Pancreas (tissue), 10 donors: ENCODE measurements around the gene FMNL1. TPM values are rescaled to one million over a fixed set of nuclear protein-coding genes. Genes with fewer than 3 reads are reported as not detected.
A peak's percentile ranks its signal among the peaks of the same experiment; 100 is the strongest.

ENCODE experiments used
- ATAC-seq, 4 donors: fragments of 200-7000 bp; cut with Tn5 transposase; one replicate each; pipeline versions ENCODE4 v1.8.0 to v1.9.1; 2020; ENCODE audit warnings: mild to moderate bottlenecking in 4 of 4, moderate library complexity in 4 of 4
- DNase-seq, 6 donors: peaks; one replicate each; pipeline ENCODE4 v3.0.0-alpha.2; 2020
- FAIRE-seq: peaks from 2 replicates; lab custom pipeline; 2012; peaks lifted over from hg19 to GRCh38; lab: Jason Lieb, UNC
- H3K27ac ChIP-seq, 4 donors: fragments of 200-600 bp; sonication (generic); 1 replicate in 3 of 4; 2 replicates in 1 of 4; pipeline versions ENCODE4 v1.5.0 to v1.8.0; 2020
- H3K27me3 ChIP-seq, 4 donors: fragments of 200-600 bp; one replicate each; pipeline ENCODE4 v1.8.0; 2021
- H3K36me3 ChIP-seq, 3 donors: fragments of 200-600 bp; sonication (generic) in 1 of 3; one replicate each; pipeline versions ENCODE4 v1.5.0 to v1.8.0; 2020 to 2021
- H3K4me1 ChIP-seq, 3 donors: fragments of 200-600 bp; one replicate each; pipeline ENCODE4 v1.8.0; 2021
- H3K4me3 ChIP-seq, 4 donors: fragments of 200-600 bp; sonication (generic) in 2 of 4; one replicate each; pipeline versions ENCODE4 v1.5.0 to v1.8.0; 2020 to 2021
- H3K9me3 ChIP-seq, 4 donors: fragments of 200-600 bp; one replicate each; pipeline ENCODE4 v1.8.0; 2021
- CTCF ChIP-seq, 4 donors: fragments of 200-600 bp; sonication (generic) in 3 of 4; IDR thresholded peaks; one replicate each; pipeline versions ENCODE4 v1.5.0 to v1.8.0; 2021; ENCODE audit warnings: antibody characterized with exemption in 4 of 4
- WGBS, 2 donors: extraction: QIAGEN DNeasy Blood & Tissue Kit; methylation state at CpG; one replicate each; pipeline ENCODE4 v1.1.7; 2013; 5-methylcytosine and 5-hydroxymethylcytosine counted together
- intact Hi-C, 3 donors: fragments of 100-400 bp; cut with DNase I; formaldehyde crosslinking; loops; one replicate each; pipeline versions ENCODE4 v1.11.1 to v1.14.2; 2022
- polyA plus RNA-seq, 2 donors: library from polyadenylated mRNA; stranded (reverse); fragments of 200-250 nt; gene quantifications; one replicate each; pipeline ENCODE4 v1.2.3, GENCODE V29; 2013
- total RNA-seq, 6 donors: library from RNA; stranded (reverse); fragmentation: NEBNext Ultra II Directional in 4 of 6; extraction: Animal tissue kit (Norgen Biotek cat#: 25700) in 4 of 6; gene quantifications; one replicate each; pipeline versions ENCODE4 v1.2.1 to v1.2.4, GENCODE V29; 2021 to 2023
- donor health status: healthy with polysubstance abuse.
- donor health status: DM: no; HTN: no; CAD: no; lungs with moderate emphysema.
- donor health status: DM: no; HTN: no; CAD: no.
- donor health status: control.
- donor health status: control.
- donor health status: Bipolar disorder and iron deficiency.
- donor health status: DM: yes; HTN: yes; CAD: no.
- donor health status: DM: no; HTN: no; CAD: no.
- donor health status: DM: no; HTN: no; CAD: no.
- donor health status: DM: yes; HTN: yes; CAD: no.

Gene FMNL1
- total and polyA plus RNA-seq, 8 donors, result 1.9 to 22.1 (median 5.4) TPM

DNA sequence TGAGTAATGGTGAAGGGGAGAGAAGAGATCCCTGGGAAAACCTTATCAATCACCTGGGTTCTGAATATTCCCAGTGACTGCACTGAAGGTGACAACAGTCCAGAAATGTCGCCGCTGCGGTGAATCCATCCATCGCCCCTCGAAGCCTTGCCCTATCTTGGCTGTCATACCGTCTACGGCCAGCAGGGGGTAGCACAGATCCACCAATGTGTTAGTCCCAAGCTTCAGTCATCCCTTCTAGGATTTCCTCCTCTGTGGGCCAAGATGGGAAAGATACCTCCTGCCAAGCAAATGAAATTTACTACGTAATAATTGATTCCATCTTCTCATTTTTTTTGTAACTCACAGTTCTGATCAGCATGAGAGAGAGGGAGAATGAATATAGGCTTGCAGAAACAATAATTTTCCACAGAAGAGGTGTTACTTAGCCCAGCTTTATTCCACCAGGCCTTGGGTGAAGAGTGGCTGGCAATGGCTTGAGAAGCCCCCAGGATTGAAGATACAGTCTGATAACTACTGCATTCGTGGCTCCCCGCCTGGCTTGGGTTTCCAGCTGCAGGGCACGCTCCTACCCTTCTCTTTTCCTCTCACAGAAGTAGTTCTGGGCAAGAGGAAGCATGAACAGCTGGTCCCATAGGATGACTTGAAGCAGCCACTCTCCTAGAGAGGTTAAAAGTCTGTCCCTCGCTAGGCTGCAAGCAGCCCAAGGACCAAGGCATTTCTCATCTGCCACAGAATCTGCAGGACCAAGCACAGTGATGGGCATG, 2.6 kb upstream of the FMNL1 start:
- H3K27ac ChIP-seq, result no peak overlapping the region
- H3K4me1 ChIP-seq, result peaks cover 0 to 5% (median 0%) of the 10 kb centered on the region in 3 donors
- FAIRE-seq, result peak; percentile 49
- no peaks in the 10 kb centered on the region for H3K9me3 ChIP-seq
- TF ChIP-seq CTCF (IDR thresholded peaks at IDR 0.05), result peak; percentile 84 to 95 (median 92)
- no peaks in the 10 kb centered on the region for H3K27me3 ChIP-seq
- DNase-seq, result peak; percentile 70 to 98 (median 88)
- intact Hi-C loops, result loop anchor here in 1 of 3 donors (5.0 kb wide), 1 partner anchor 168 kb away; no protein-coding TSS in a partner anchor
- H3K36me3 ChIP-seq, result no peaks in the 10 kb centered on the region
- peak; percentile 87 to 95 (median 92) for ATAC-seq
- WGBS, 2 donors, result 9 to 11% methylated on average over 12 of the region's 12 CpGs
- H3K4me3 ChIP-seq, result no peak overlapping the region

- FAIRE-seq, result no peak
- H3K36me3 ChIP-seq, result no peaks in the 10 kb centered on the region
- H3K4me3 ChIP-seq, result no peak overlapping the region
- no peak for DNase-seq
- TF ChIP-seq CTCF (IDR thresholded peaks at IDR 0.05), result no peak
- H3K9me3 ChIP-seq, result no peaks in the 10 kb centered on the region
- ATAC-seq, result no peak
- no peak overlapping the region for H3K27ac ChIP-seq
- WGBS, 2 donors, result 74 to 78% methylated on average over 3 of the region's 3 CpGs
- peaks cover 0 to 5% (median 0%) of the 10 kb centered on the region in 3 donors for H3K4me1 ChIP-seq
- no peaks in the 10 kb centered on the region for H3K27me3 ChIP-seq
- intact Hi-C loops, result loop anchor here in 2 of 3 donors (5.0 to 10.0 kb wide), 2 partner anchors 167 to 605 kb away; no protein-coding TSS in a partner anchor
Observed at GRCh38 chr17:45220079-45220478, 1.6 kb upstream of the FMNL1 start.

GRCh38 chr17:45222014-45222288, 266 bp downstream of the FMNL1 start:
- Histone ChIP-seq H3K4me3 (peak overlapping the region; percentile 45 to 61 (median 58)), H3K27me3 (no peaks in the 10 kb centered on the region), H3K36me3 (no peaks in the 10 kb centered on the region), H3K27ac (peak overlapping the region in 1 of 4 donors; percentile 23), H3K4me1 (peaks cover 0 to 5% (median 0%) of the 10 kb centered on the region in 3 donors), H3K9me3 (no peaks in the 10 kb centered on the region)
- FAIRE-seq (no peak), ATAC-seq (no peak), DNase-seq (no peak)
- 2% methylated on average over 15 to 38 of the region's 38 CpGs for WGBS, 2 donors
- intact Hi-C loops, result loop anchor here in 2 of 3 donors (5.0 to 10.0 kb wide), 2 partner anchors 165 to 603 kb away; no protein-coding TSS in a partner anchor
- TF ChIP-seq CTCF (IDR thresholded peaks at IDR 0.05), result no peak

GRCh38 chr17:45222289-45222995, 757 bp downstream of the FMNL1 start:
- Histone ChIP-seq H3K4me3 (peak overlapping the region; percentile 45 to 61 (median 58)), H3K4me1 (peaks cover 0 to 5% (median 0%) of the 10 kb centered on the region in 3 donors), H3K36me3 (no peaks in the 10 kb centered on the region), H3K9me3 (no peaks in the 10 kb centered on the region), H3K27me3 (no peaks in the 10 kb centered on the region), H3K27ac (peak overlapping the region in 1 of 4 donors; percentile 23)
- FAIRE-seq, result no peak
- ATAC-seq, result no peak
- WGBS, 2 donors, result 27 to 28% methylated on average over 32 to 33 of the region's 33 CpGs
- TF ChIP-seq CTCF (IDR thresholded peaks at IDR 0.05), result no peak
- DNase-seq, result no peak
- intact Hi-C loops, result loop anchor here in 2 of 3 donors (5.0 to 10.0 kb wide), 2 partner anchors 165 to 602 kb away; no protein-coding TSS in a partner anchor
